ENCODE data around the gene CARNS1.
A peak's percentile ranks its signal among the peaks of the same experiment; 100 is the strongest.

Gene CARNS1

DNA sequence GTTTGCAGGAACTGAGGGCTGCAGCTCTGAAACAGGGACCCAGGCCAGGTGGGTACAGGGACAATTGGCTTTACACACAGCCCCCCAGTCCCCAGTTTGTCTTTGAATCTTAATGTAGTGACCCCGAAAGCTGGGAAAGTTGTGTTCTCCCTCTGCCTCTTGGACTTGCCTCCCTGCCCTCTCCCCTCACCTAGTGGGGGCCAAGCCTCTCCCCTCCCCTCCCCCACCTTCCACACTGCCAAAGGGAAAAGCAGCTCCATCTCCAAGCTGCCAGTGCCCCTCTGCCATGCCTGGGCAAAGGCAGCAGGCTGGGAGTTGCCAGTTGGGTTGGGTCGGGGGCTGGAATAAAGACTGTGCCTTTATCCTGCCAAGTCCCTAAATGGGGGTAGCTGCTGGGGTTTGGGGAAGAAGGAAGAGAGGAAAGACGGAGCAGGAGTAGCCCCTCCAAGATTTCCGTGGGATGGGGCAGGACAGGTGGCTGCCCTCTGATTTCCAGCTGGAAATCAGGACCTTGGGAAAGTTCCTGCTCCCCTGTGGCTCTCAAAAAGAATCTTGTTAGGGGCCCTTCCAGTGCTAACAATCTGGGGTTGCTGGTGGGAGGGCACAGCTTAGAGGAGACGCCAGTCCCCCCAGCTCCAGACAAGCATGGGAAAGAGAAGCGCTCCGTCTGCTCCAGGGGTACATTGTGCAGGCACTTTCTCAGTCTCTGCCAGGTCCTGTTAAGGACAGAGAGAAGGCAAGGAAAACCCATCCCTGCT lies 39.2 kb upstream of the CARNS1 start:
- DNase-seq: no peak

DNA sequence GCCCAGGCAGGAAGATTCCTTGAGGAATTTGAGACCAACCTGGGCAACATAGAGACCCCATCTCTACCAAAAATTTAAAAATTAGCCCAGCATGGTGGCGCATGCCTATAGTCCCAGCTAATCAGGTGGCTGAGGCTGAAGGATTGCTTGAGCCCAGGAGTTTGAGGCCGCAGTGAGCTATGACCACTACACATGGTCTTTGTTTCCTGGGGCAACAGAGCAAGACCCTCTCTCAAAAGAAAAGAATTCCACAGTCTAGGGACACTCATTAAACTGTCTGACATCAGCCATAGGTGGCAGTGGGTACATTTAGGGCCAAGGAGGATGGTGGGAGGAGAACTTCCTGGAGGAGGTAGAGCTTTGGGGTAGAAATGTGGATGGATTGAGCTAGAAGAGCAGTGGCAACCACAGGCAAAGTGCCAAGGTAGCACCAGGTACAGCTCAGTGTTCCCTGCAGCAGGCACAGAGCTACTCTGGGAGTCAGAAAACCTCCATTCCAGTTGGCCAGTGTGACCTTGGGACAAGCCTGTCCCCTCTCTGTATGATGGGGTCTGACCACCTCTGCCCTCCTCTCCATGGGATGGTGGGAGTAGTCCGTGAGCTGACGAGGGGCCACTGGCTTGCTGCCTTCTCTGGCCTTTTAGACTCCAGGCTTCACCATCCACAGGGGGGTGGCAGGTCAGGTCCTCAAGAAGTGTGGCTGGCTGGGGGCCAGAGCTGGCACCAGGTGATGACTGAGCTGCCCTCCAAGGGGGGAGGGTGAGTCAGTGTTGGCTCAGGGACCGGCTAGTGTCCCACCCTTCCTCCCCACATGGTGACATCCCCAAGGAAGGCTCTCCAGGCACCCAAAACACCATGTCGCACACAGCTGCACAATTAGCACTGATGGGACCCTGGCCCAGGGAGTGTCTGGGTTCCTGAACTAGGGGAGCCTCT lies 38.3 kb upstream of the CARNS1 start:
- DNase-seq: no peak

DNA sequence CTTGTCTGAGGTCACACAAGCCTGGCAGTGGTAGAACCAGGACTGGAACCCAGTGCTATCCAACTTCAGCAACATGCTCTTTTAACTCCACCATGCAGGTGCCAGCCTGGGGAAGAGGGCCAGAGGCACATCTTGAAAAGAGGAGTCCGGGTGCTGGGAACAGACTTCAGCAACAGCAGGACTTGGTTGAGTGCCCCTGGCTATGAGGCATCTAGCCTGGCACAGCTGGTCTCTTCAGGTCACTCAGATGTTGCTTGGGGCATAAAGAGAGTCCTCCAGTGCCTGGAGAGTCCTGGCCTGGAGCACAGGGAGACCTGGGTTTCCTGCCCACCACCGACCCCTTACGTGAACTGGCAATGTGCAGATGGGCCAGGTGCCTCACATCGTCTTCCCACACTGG lies 36.9 kb upstream of the CARNS1 start:
- DNase-seq: no peak

DNA sequence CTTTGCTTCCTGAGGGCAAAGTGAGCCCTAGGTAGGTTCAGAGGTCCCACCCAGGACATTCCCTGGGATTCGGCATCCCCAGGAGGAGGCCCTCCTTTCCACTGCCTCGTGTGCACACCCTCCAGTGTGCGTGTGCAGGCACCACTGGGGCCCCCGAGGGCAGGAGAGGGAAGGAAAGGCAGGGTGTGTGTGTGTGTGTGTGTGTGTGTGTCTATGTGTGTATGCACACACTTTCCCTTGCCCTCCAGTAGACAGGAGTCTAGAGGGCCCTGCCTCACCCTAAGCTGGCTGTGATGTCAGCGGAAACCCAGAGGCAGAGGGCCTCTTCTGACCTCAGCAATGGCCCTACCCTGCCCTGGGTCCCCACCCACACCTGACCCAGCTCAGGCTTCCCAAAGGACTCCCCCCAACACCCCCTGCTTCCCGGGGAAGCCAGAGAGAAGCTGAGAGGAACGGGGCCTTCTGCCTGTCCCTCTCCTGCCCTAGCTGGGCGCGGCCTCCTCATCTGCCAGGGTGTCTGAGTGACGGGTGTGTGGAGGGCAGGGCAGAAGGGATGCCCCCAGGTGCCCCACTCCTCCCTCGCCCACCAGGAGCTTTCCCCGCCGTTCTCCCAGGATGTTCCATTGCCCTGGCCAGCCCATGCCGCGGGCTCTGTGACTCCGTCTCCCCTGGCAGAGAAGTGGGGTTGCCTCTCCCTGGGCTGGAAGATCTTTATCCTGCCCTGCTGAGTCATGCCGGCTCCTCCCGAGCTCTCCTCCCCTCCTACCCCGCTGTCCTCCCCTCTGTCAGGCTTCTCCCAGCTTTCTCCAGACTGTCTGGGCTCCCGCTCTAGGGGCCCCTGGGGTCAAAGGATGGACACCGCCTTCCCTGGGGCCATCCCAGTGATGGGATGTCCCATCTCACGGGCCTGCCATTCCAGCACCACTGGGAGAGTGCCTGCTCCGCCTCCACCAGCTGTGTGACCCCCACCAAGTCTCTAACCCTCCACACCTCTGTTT lies 36.1 kb upstream of the CARNS1 start:
- DNase-seq: no peak

- no peak for DNase-seq
These were observed 34.1 kb upstream of the CARNS1 start for GRCh38 chr11:67381244-67381972.

- peak; percentile 61 to 79 (median 65) for DNase-seq
These were observed 33.0 kb upstream of the CARNS1 start for GRCh38 chr11:67382276-67383136.

DNA sequence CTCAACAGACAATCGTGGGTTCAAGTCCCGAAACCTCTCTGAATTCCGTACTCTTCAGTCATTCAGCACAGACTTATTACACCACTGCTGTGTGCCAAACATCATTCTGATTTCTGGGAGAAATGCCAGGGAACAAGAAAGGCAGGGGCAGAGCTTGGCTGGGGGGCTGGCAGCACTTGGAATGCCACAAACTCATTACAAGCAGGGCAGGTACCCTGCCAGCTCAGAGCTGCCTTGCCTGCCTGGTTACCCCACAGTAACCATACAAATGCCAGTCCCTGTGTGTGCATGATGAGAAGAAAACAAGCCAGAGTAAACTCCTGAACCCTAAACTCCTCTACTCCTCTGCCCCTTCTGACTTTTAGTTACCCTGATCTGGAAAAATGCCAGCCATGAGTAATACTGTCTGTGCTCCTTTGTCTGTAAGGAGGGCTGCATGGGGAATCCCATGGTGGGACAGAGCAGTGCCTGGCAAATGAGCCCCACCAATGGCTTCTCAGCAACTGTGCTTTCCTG lies 30.6 kb upstream of the CARNS1 start:
- DNase-seq: no peak

DNA sequence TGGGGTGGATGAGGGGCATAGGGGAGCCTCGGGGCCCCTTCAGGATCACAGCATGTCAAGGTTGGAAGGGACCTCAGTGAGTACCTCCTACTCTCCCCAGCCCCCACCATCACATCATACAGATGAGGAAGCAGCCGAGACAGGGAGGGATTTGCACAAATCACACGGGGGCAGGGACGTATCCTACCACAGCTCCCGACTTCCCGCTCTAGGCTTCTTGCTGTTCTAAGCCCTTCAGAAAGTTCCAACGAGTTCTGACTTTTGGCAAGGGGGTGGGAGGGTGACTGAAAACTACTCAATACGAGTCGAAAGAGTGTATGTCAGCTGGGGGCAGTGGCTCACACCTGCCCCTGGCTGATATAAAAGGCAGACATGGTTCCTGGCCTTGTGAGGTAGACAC lies 28.4 kb upstream of the CARNS1 start:
- DNase-seq: no peak

GRCh38 chr11:67387518-67387917 lies 28.0 kb upstream of the CARNS1 start:
- no peak for DNase-seq

GRCh38 chr11:67389477-67389876 lies 26.0 kb upstream of the CARNS1 start:
- DNase-seq: peak; percentile 18 to 46 (median 35)

GRCh38 chr11:67390947-67391303 lies 24.6 kb upstream of the CARNS1 start:
- no peak for DNase-seq

DNA sequence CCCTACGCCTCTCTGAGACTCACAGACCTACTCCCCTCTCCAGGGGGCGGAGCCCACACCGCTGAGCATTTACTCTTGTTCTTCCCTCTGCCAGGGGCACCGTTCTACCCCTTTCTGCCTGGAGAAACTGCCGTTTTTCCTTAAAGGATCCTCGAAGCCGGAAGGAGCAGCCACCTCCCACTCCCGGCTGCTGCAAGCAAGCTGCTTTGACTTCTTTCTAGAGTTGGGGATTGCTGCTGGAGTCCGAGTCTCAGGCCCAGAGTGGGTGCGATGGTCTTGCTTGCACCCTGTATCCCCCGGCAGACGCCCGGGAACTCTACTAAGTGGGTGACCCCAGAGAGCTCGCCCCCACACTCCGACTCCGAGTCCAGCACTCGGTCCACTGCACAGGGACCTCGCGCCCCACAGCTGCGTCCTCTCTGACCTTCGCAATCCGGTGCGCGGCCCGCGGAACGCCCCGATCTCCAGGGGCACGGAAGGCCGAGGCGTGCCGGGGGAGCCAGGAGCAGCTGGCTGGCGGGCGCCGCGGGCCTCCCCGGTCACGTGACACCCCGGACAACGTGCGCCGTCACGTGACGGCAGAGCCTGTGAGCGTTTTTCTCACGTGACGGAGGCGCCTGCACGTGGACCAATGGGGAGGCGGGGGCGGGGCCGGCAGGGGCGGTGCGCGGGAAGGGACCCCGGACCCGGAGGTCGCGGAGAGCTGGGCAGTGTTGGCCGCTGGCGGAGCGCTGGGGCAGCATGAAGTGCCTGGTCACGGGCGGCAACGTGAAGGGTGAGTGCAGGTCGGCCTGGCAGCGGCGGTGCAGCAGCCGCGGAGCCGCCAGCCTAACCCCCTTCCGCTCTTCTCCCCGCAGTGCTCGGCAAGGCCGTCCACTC lies 23.9 kb upstream of the CARNS1 start, which contains the start of gene RAD9A:
RAD9A (plus strand) TSS at position 683 of the 879 bp plus-strand sequence; CDS start at position 742, 59 bp downstream.
- DNase-seq: peak; percentile 82 to 91 (median 86)

GRCh38 chr11:67392183-67392715 lies 23.2 kb upstream of the CARNS1 start:
- no peak for DNase-seq

GRCh38 chr11:67393437-67393836 lies 22.0 kb upstream of the CARNS1 start:
- no peak for DNase-seq

GRCh38 chr11:67393990-67394389 lies 21.5 kb upstream of the CARNS1 start:
- DNase-seq: no peak

DNA sequence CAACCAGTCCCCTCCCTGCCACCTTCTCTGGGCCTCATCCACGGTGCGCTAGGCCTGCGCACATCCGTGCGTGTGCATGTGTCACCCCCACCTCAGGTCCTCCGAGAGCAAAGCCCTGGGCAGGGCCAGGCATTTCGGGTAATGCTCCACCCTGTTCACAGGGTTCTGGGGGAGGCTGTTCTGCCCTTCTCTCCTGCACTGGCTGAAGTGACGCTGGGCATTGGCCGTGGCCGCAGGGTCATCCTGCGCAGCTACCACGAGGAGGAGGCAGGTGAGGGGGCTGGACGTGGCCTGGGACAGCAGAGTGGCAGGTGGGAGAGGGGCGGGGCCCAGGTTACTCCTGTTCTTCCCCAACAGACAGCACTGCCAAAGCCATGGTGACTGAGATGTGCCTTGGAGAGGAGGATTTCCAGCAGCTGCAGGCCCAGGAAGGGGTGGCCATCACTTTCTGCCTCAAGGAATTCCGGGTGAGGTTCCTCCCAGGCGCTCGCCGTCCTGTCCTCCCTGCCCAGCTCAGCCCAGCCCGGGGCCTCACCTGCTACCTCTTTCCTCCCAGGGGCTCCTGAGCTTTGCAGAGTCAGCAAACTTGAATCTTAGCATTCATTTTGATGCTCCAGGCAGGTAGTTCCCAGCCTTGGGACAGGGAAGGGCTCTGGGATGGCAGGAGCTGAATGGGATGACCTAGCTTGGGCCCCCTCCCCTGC lies 19.8 kb upstream of the CARNS1 start:
- no peak for DNase-seq

GRCh38 chr11:67396259-67396581 lies 19.3 kb upstream of the CARNS1 start:
- DNase-seq: no peak

DNA sequence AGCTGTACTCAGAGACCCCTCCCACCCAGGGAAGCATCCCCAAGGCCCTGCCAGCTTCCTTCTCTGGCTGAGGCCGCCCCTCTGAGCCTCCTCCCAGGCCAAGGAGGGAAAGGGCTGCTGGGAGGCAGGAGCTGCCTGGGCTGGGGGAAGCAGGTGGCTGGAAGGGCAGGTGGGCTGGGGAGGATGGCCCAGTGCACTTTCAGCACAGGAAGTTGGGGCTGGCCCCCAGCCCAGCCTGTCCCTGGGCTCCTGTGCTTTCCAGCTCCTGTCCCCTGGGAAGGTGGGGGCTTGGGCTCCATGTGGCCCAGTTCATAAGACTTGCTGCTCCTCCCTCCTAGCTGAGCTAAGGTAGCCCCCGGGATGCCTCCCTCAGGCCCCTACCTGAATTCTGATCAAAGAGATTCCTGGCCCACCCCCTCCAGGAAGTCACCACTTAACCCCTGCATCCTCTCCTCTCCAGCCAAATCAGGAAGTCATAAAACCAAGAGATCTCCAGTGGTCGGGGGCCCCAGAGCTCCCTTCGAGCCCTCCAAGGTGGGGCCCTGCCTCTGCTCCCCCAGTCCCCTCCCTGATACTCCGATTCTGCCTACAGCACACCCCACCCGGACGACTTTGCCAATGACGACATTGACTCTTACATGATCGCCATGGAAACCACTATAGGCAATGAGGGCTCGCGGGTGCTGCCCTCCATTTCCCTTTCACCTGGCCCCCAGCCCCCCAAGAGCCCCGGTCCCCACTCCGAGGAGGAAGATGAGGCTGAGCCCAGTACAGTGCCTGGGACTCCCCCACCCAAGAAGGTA lies 18.7 kb upstream of the CARNS1 start:
- DNase-seq: no peak
